Measurements from ENCODE around the gene BCKDK.

GRCh38 chr16:31094424-31095120 is 13.6 kb upstream of the BCKDK start, which contains the start of gene VKORC1:
- TF ChIP-seq CTCF (IDR thresholded peaks at IDR 0.05) = peak in 1 of 6 experiments; percentile 3
- peak; percentile 26 to 77 for TF ChIP-seq POLR2A (IDR thresholded peaks at IDR 0.05)
